ENCODE measurements around the gene TBRG4.

Gene TBRG4

DNA sequence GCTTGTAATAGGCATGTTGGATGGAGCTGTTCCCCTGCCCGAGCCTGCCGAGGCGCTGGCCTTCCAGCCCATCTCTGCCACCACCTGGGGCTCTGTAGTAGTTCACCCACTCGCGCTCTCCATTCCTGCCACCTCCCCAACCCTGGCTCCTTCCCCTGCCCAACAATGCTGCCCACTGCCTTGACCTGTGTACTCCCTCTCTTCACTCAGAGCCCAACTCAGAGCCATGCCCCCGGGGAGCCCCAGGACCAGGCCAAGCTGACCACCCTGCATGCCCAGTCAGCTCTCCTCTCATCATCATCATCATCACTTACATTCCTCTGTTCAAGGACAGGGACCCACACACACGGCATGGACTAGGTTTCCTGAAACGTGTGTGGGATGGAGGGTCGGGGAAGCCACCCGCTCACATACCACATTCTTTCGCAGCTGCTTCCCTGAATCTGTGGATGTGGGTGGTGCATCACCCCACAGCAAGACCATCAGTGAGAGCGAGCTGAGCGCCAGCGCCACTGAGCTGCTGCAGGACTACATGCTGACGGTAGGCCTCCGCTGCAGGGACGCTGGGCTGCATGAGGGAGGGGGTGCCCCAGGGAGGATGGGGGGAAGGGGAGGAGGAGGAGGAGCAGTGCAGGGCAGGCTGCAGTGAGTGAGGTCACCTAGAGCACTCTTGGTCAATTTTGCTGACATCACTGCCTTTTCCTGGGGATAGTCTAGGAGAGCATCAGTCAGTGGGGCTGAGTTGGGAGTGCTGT, 38.3 kb downstream of the TBRG4 start:
- no peak for DNase-seq

DNA sequence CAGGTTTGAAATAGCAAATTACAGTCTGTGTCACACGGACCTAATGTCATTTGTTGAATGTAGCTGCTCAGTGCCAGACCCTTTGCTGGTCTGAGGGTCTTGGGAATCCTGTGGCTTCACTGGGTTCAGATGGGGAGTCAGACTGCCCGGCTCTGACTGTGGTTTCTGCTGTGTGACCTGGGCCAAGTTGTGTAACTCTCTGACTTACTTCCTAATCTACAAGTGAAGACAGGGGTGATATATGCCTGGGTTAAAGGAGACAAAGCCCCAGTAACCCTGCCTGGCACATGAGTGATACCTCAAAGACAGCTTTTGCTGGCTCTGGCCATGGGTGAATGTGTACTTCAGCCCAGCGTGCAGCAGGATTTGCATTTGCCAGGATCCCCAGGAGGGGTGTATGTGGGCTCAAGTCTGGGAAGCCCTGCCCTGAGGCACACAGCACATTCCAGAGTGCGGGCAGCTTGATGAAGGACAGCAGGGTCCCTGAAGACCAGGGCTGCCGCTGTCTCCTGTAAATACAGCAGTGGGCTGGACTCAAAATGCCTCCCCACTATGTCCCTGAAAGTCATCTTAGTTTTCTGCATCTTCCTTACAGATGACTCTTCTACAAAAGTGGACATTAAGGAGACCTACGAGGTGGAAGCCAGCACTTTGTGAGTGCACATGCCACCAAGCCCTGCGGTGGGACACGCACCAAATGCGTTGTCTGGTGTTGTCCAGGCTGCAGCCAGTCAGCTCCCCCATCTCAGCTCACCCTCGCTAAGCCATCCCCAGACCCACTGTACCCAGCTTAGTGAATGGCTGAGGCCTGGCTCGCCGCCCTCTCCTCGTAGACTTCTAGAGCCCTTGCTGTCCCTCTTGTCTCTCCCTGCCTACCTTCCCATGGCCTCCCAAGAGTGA, 39.1 kb downstream of the TBRG4 start:
- peak; percentile 32 to 51 for DNase-seq

DNA sequence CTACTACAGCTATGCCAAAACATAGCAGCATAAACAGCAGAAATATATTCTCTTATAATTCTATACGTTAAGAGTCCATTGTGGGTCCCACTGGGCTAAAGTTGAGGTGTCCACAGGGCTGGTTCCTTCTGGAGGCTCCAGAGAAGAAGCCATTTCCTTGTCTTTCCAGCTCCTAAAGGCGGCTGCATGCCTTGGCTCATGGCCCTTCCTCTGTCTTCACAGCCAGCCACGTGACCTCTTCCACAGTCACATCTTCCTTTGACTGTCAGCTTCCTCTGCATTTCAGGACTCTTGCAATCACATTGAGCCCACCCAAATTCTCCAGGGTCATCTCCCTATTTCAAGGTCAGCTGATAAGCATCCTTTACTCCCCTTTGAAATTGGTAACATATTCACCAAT, 40.0 kb downstream of the TBRG4 start:
- DNase-seq, result no peak

DNA sequence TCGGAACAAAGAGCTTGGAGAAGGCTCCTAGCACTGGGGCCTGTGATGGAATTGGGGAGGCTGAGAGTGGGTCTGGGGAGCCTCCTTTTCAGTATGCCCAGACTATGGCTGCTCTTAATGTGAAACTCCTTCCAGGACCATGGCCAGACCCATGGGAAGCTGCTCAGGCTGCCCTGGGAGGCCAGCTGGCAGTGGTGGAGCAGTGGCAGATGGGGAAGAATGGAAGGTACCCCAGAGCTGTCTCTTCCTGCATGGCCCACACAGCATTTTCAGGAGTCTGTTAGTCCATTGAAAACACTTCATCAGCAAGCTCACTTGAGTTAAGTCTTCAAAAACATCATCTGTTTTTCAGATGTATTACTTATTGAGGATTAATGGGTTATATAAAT, 41.2 kb downstream of the TBRG4 start:
- DNase-seq, result no peak

DNA sequence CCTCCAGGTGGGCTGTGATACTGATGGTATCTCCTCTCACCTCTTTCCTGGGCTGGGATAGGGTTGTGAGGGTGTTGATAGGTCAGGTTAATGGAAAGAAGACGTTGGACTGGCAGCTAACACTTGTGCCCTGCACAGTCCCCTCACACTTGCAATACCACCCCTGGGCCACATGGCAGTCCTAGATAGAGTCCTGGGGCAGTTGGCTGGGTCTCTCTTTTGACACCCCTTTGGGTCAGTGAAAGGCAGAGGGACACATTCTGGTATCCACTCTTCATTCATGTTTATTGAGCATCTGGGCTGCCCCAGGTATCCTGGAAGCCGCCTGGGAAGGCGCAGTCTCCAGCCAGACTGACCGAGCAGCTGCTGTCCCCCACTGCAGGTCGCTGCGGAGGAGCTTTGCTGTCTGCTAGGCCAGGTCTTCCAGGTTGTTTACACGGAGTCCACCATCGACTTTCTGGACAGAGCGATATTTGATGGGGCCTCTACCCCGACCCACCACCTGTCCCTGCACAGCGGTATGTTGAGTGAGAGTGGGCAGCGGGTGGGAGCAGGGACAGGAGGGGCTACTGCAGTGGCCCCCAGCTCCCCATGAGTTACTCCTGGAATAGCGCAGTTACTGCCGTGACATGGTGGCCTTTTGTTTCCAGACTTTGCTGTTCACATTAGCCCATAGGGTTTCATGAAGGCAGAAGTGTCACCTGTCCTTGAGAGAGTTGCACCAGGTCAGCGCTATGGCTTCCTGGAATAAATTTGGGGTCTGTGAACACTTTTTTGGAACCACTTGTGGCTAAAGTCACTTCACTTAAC, 41.8 kb downstream of the TBRG4 start:
- DNase-seq, result no peak

DNA sequence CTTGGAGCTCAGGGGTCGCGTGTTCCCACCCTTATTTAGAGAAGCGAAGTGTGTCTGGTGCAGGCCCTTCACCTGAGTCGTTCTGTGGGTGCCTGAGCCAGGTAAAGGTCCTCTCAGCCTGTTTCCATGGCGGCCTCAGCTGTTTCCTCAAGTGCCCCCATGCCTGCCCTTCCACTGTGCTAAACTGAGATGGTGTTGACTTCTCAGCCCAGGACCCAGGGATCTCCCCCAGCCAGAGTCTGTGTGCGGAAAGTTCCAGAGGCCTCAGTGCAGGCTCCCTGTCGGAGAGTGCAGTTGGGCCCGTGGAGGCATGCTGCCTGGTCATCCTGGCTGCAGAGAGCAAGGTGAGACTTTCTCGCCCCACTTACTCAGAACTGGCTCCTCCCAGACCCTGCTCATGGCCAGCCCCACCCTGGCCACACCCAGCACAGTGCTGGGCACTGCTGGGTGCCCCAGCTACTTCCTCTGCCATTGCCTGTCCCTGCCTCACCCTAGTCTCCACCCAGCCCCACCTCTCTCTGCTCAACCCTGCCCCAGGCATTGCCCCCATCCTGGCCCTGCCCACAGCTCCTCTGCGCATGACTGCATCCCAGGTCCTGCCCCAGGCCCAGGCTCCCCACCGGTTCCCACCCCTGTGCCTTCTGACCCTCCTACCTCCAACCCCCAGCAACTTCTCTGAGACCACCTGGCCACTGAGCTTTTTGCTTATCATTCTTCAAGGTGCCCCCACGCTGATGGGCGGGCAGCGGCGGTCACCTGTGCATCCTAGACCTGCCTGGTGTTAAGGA, 43.1 kb downstream of the TBRG4 start:
- no peak for DNase-seq

DNA sequence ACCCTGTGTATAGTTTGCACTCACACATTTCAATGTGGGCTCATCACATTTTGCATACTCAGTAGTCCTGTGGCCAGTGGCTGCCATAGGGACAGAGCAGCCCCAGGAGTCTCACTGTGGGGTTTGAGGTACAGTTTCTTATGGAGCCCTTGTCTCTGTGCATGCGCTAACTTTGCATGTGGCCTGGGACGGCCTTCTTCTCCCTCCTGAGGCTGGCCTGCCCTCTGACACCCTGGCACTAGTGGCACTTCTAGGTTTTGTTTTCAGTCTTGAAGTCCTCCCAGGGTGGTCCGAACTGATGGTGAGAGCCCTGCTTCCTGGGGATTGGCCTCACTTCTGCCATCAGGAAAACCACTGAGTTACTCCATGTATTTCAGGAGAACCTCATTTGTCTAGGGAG, 43.9 kb downstream of the TBRG4 start:
- no peak for DNase-seq

DNA sequence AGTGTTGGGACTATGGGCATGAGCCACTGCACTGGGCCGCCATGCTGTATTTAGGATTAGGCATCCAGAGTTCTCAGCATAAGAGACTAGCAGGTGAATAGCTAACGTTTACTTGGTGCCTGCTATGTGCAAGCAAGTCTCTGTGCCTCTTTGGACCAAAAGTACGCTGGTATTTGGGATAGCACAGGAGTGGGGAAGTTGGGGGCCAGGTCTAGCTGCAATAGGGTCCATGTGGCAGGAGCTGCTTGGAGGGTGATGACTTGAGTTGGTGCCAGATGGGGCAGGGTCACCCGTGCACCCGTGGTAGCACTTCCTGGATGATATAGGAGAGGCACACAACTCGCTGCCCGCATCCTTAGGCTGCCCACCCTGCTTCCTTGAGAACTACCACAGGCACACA, 45.1 kb downstream of the TBRG4 start:
- no peak for DNase-seq

DNA sequence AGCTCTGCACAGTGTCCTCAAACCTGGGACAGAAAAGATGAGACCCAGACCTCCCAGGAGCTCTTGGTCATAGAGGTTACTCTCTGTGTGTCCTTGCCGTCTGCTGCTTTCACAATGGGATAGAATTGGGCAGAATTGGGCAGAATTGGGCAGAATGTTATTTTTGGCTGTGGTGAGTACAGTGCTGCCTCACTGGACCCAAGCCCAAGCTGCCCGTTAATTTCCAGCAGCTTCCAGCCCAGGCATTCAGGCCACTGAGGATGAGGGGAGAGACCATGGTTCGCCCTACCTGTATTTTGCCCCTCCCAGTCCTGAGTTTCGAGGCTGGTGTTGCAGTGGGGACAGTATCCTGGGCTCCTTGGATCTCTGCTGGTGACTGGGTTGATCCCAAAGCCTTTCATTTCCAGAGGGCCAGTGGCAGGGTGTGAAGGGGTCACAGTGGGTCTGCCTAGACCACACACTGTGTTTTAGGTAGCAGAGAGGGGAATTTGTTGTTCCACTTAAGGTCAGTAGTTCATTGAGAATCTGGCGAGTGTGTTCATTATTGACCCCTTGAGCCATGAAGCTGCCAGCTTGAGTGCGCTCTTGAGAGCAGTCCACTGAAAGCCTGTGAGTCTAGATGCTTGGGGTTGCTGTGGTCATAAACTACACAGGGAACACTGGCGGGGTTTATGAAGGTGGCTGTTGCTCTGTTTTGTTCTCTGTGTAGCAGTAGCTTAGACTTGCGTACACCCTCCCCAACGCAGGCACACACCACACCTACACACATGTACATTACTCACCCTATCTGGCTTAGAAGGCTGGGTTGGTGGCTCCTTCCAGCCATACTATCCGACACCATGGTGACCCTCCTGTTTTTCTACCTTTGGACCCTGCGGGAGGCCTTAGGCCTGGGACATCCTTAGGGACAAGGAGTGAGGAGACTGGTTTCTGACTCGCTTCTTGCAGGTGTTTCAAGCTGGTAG, 46.2 kb downstream of the TBRG4 start:
- no peak for DNase-seq

DNA sequence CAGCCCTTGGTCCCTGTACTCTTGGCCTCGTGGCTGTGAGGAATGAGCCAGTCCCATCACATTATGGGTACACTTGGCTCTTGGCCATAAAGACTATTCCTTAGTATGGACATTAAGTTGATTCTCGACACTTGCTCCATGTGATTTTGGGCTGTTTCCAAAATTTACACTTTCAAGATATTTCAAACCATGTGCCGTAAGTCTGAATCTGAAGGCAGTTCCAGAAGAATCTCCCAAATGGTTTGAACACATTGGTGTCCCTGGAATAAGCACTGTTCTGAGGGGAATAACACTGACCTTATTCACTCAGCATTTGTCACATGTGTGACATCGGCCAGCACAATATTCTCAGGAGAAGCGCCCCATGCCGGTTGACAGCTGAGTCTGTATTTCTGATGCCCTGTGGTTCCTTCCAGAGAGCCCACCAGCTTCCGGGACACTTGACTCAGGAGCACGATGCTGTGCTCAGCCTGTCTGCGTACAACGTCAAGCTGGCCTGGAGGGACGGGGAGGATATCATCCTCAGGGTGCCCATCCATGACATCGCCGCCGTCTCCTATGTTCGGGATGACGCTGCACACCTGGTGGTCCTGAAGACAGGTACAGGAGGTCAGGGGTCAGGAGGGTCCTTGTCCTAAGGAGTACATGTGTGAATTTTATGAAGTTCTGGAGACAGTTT, 47.3 kb downstream of the TBRG4 start:
- no peak for DNase-seq

DNA sequence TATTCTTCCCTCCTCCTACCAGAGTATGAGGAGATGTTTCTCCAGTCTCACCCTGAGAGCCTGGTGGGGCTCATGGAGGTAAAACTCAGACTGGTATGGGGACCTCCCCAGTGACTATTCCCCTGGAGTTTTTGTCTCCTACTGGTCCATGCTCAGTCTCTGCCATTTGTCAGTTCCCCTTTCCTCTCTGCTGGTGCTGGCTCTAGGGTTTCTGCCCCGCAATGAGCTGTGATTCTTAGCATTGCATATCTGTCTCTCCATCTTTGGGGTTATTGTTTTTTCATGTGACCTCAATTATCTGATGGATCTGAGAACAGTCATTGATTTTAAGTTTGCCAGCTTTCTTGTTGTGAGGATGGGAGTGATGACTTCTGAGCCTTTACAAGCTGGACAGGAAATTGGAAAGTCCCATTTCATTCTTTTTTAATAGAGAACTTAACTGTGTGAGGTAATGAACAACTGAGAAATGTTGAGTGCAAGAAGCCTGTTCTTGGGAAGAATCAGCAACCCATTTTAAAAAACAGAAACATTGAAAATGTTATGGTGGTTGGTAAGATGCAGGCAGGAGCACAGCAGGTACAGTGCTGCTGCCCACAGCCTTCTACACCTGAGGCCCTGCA, 49.6 kb downstream of the TBRG4 start:
- DNase-seq, result no peak

DNA sequence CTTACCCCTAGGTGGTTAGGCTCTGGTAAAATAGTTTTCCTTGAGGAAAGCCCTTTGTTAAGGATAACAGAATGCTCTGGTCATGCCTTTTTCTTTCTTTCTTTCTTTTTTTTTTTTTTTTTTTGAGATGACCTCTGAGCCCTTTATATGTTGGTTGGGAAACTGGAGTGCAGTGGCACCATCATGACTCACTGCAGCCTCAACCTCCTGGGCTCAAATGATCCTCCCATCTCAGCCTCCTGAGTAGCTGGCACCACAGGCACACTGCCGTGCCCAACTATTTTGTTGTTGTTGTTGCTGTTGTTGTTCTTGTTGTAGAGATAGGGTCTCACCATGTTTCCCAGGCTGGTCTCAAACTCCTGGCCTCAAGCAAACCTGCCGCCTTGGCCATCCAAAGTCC, 50.1 kb downstream of the TBRG4 start:
- no peak for DNase-seq

DNA sequence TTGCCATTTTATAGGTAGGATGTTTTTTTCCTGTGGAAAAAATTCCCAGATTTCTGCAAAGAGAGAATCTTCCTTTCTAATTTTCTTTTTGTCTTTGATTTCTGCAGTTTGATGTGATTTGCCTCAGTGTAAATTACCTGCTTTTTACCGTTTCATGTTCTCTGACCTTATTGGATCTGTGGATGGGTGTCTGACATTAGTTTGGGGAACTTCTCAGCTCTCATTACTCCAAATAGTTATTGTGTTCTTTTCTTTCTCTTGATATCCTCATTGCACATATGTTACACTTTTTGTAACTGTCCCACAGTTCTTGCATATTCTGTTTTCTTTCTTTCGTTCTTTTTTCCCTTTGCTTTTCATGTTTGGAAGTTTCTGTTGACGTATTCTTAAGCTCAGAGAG, 51.2 kb downstream of the TBRG4 start:
- no peak for DNase-seq

DNA sequence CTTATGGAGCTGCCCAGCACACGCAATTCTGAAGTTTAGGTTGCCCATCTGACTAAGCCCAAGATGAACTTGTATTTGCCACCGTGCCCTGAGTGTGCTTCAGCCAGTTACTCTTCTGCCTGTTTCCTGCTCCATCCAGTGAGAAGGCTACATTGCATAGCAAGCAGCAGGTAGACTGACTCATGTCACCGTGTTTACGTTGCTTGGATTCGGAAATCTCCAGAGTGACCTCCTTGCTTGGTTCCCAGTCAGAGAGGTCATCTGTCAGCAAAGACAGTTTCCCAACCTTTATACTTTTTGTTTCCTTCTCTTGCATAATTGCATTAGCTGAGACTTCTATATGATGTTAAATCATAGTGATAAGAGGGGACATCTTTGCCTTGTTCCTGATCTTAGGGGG, 53.6 kb downstream of the TBRG4 start:
- DNase-seq, result no peak

DNA sequence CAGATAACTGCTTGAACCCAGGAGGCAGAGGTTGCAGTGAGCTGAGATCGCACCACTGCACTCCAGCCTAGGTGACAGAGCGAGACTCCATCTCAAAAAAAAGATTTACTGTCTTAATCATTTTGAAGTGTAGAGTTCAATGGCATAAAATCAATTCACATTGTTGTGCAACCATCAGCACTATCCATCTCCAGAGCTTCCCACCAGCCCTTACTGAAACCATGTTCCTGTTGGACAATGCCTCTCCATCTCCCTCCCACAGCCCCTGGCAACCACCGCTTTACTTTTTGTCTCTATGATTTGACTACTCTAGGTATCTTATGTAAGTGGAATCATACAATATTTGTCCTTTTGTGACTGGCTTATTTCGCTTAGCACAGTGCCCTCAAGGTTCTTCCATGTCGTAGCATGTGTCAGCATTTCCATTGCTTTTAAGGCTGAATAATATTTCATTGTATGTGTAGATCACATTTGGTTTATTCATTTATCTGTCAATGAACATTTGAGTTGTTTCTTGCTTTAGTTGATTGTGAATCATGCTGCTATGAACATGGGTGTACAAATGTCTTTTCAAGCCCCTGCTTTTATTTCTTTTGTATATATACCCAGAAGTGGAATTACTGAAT, 55.8 kb downstream of the TBRG4 start:
- DNase-seq, result no peak

DNA sequence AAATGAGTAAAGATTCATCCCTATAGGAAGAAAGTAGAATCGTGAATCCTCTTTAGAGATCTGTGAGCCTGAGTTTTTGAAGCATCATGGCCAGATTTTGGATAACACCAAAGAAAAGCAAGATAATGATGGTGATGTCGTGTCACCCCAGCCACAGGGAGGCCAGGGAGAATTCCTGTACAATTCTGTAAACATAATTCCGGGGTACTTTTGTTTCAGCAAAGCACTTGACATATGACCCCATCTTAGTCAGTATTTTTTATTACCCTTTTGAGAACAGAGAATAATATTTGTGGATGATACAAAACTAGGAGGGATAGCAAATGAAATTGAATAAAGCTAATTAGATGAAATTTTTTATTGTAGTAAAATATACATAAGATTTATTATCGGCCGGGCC, 56.5 kb downstream of the TBRG4 start:
- DNase-seq, result no peak

DNA sequence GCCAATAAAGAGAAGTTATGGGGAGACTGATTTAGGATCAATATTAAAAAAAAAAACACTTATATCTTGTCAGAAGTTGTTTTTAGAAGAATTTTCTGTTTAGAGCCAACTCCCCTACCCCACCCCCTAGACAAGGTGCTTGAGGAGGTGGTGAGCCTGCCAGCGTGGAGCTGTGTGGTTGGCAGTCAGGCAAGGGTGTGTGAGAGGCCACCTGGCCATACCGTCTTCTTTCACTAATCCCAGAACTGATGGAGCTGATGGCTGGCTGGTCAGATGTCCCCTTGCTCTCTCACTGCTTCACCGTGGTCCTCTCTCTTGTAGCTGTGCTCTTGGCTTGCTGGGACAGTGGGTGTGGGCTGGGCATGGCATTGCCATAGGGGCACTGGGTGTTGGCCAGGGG, 57.1 kb downstream of the TBRG4 start:
- no peak for DNase-seq

DNA sequence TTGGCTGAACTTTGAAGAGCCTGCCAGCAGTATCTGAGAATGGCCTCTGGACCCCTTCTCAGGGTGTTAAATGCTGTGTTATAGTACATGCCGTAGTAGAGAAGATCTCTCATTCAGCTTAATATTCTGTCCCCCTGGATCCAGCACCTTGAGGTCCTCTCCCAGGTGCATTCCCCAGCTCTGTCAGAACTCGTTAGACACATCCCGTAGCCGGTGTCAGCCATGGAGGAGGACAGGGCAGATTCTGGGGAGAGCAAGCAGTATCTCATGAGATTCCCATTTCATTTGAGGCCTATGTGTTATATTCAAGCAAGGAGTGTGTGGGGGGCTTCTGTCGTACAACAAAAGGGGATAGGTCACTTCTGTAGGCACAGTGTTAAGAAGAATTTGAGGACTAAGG, 57.6 kb downstream of the TBRG4 start:
- no peak for DNase-seq

DNA sequence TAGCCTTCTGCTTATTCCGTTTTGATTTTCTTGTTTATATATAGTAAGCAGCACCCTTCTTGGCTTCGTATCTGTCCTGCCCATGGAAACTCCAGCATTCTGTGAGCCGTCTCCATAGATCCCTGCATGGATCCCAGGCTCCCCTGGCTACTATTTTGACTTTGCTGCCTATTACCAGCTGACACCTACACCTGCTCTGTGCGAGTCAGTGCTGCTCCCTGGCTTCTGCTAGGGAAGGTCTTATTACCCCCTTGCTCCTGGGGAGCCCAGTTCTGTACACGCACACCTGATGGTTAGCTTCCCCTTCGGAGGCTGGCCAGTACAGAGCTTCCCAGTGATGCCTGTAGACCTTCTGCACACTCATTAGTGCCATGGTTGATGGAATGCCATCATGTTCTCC, 58.1 kb downstream of the TBRG4 start:
- no peak for DNase-seq

DNA sequence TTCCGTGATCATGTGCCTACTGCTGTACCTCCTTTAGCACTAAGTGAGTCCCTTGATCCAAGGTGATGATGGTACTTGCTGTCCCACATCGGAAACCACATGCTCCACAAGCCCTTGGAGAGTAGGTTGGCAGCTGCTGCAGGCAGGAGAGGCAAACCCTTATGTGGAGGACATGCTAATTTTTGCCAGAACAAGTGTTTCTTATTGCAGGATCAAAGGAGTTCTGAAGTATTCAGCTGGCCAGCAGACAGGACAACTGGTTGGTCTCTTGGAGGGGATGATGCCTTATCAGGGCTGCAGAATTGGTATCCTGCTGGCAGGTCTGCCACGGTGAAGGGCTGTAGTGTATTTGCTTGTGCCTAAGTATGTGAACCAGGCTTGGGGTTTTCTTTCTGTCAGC, 59.5 kb downstream of the TBRG4 start:
- DNase-seq, result no peak
